Tibial nerve (tissue), 4 donors: ENCODE results near the gene PLOD3. TPM values are rescaled to one million over a fixed set of nuclear protein-coding genes. Genes with fewer than 3 reads are reported as not detected.

Experiments
- DNase-seq, 2 donors: peaks; one replicate each; pipeline ENCODE4 v3.0.0-alpha.2; 2019; ENCODE audit warnings: low spot score in 2 of 2
- H3K27ac ChIP-seq, 4 donors: fragments of 200-600 bp; sonication (generic) in 3 of 4; one replicate each; pipeline ENCODE4 v1.5.1; 2017 to 2019; ENCODE audit warnings: mild to moderate bottlenecking in 1 of 4
- H3K27me3 ChIP-seq, 2 donors: fragments of 200-600 bp; sonication (generic) in 1 of 2; one replicate each; pipeline versions ENCODE4 v1.5.1 to v1.6.0; 2017 to 2019
- H3K36me3 ChIP-seq, 3 donors: fragments of 200-600 bp; sonication (generic); one replicate each; pipeline ENCODE4 v1.5.1; 2018 to 2019
- H3K4me1 ChIP-seq, 4 donors: fragments of 200-600 bp; sonication (generic) in 3 of 4; one replicate each; pipeline ENCODE4 v1.5.1; 2017 to 2019
- H3K4me3 ChIP-seq, 4 donors: fragments of 200-600 bp; sonication (generic) in 3 of 4; one replicate each; pipeline ENCODE4 v1.5.1; 2017 to 2019; ENCODE audit warnings: mild to moderate bottlenecking in 1 of 4, moderate library complexity in 1 of 4
- H3K9me3 ChIP-seq, 4 donors: fragments of 200-600 bp; sonication (generic) in 3 of 4; one replicate each; pipeline ENCODE4 v1.5.1; 2017 to 2019
- EP300 ChIP-seq, 2 donors: sonication (generic); formaldehyde crosslinking; IDR thresholded peaks; one replicate each; pipeline ENCODE4 v1.6.1; 2017; ENCODE audit warnings: antibody characterized with exemption in 2 of 2, mild to moderate bottlenecking in 1 of 2
- POLR2A ChIP-seq, 2 donors: fragments of 450-650 bp; IDR thresholded peaks; one replicate each; pipeline ENCODE4 v1.6.1; 2017; ENCODE audit warnings: antibody characterized with exemption in 2 of 2, mild to moderate bottlenecking in 2 of 2, moderate library complexity in 2 of 2
- WGBS, 2 donors: methylation state at CpG; one replicate each; pipeline ENCODE4 v1.1.5; 2018; 5-methylcytosine and 5-hydroxymethylcytosine counted together
- total RNA-seq, 4 donors: library from RNA; depleted of rRNA; stranded (reverse); fragments of >200 nt; gene quantifications; one replicate each; pipeline ENCODE4 v1.1.0, GENCODE V29; 2016
- TF ChIP-seq, protein P1 (sequence below), 5 experiments: fragments of 200-600 bp in 3 of 5; fragments of 450-650 bp in 2 of 5; sonication (generic) in 3 of 5; IDR thresholded peaks; one replicate each; pipeline ENCODE4 v1.5.1; 2016 to 2019; ENCODE audit warnings: antibody characterized with exemption in 5 of 5, mild to moderate bottlenecking in 3 of 5, moderate library complexity in 2 of 5

Gene PLOD3
- total RNA-seq, 4 donors from 2014 or later: 42.8 to 82.2 (median 57.8) TPM

DNA sequence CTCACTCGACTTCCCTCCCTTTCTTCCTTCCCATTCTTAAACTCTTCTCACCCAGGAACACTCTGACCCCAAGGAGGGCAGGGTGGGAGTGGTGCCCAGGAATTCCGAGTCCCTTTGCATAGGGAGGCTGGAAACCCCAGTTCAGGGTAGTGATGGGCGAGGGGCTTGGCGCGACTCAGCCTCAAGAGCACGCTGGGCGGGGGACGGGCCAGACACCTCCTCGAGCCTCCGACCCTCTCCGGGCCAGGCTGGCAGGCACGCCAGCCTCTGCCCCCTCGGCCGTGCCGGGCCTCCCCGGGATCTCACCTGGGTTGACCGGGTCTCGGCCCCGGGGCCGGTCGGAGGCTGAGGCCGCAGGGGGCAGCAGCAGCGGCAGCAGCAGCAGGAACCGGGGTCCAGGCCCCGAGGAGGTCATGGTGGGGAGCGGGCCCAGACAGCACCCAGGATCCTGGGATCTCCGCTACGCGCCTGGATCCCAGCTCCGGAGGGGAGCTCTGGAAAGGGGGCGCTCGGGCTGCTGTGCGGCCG lies 457 bp downstream of the PLOD3 start:
- Histone ChIP-seq H3K27ac (peak overlapping the region; percentile 86 to 95 (median 90)), H3K36me3 (peaks cover 0 to 51% (median 5%) of the 10 kb centered on the region in 3 donors), H3K9me3 (no peaks in the 10 kb centered on the region), H3K27me3 (no peaks in the 10 kb centered on the region), H3K4me1 (peaks cover 0 to 56% (median 27%) of the 10 kb centered on the region in 4 donors), H3K4me3 (peak overlapping the region; percentile 73 to 94 (median 78))
- TF ChIP-seq POLR2A (IDR thresholded peaks at IDR 0.05) (no peak), EP300 (IDR thresholded peaks at IDR 0.05) (no peak)
- TF ChIP-seq, protein P1, sequence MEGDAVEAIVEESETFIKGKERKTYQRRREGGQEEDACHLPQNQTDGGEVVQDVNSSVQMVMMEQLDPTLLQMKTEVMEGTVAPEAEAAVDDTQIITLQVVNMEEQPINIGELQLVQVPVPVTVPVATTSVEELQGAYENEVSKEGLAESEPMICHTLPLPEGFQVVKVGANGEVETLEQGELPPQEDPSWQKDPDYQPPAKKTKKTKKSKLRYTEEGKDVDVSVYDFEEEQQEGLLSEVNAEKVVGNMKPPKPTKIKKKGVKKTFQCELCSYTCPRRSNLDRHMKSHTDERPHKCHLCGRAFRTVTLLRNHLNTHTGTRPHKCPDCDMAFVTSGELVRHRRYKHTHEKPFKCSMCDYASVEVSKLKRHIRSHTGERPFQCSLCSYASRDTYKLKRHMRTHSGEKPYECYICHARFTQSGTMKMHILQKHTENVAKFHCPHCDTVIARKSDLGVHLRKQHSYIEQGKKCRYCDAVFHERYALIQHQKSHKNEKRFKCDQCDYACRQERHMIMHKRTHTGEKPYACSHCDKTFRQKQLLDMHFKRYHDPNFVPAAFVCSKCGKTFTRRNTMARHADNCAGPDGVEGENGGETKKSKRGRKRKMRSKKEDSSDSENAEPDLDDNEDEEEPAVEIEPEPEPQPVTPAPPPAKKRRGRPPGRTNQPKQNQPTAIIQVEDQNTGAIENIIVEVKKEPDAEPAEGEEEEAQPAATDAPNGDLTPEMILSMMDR (IDR thresholded peaks at IDR 0.05): no peak
- no peak for DNase-seq
- 0 to 2% methylated on average over 5 to 14 of the region's 34 CpGs for WGBS, 2 donors

DNA sequence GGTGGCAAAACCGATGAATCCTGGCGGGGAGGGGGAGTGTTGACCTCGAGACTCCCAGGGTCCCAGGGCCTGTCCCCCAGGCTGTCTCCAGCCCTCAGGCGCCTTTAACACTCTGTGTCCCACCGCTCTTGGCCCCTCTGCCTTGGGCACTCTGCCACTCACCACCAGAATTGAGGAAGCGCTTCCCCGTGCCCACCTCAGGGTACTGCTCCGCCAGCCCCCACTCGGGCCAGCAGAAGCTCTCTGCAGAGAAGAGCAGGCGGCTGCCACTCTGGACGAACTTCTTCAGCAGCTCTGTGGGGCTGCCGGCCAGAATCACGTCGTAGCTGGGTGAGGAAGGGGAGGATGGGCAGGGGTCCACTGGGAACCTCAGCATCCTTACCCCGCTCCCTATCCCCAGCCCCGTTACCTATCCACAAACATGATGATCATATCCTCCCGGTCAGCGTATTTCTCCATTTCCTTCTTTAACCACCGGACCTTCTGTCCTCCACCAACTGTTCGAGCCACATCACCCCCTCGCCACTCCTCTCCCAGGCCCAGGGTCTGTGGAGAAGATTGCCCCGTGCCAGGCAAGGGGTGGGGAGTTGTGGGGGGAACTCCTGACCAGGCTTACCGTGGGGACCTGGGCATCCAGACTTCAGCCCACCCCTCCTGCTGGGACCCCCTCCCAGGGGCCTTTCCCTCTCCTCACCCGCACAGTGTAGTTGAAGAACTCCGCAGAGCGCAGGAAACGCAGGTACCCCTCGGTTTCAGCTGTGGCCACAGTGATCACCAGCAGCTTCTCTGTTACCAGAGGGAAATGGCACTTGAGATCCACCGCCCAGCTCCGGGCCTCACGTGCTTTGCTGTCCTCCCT lies 1.2 kb downstream of the PLOD3 start:
- peak overlapping the region; percentile 86 to 95 (median 90) for H3K27ac ChIP-seq
- H3K9me3 ChIP-seq: no peaks in the 10 kb centered on the region
- WGBS, 2 donors: 54% methylated on average over 30 to 31 of the region's 31 CpGs
- H3K36me3 ChIP-seq: peaks cover 2 to 51% (median 12%) of the 10 kb centered on the region in 3 donors
- DNase-seq: peak in 1 of 2 donors; percentile 17
- TF ChIP-seq, protein P1 (IDR thresholded peaks at IDR 0.05): no peak
- TF ChIP-seq POLR2A (IDR thresholded peaks at IDR 0.05) (no peak), EP300 (IDR thresholded peaks at IDR 0.05) (no peak)
- peak overlapping the region; percentile 73 to 94 (median 78) for H3K4me3 ChIP-seq
- H3K27me3 ChIP-seq: no peaks in the 10 kb centered on the region
- H3K4me1 ChIP-seq: peaks cover 0 to 49% (median 27%) of the 10 kb centered on the region in 4 donors

DNA sequence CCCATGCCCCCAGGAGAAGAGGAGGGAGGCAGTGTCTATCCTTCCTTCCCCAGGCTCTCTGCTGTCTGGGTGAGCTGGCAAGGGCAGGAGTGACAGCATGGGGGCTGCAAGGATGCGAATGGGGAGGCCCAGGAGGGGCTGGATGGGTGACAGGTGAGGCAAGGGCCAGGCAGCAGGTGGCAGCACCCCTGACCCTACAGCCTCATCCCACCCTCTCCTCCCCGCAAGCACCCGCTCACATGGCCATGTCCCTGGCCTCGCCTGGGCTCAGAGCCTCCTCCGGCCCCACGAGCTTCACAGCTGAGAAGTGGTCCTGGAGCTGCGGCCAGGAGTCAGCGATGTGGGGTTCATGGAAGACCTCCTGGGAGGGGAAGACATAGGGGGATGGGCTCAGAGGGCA lies 5.4 kb downstream of the PLOD3 start:
- peaks cover 0 to 21% (median 11%) of the 10 kb centered on the region in 4 donors for H3K4me1 ChIP-seq
- no peak overlapping the region for H3K27ac ChIP-seq
- 87 to 88% methylated on average over 8 of the region's 8 CpGs for WGBS, 2 donors
- H3K4me3 ChIP-seq: no peak overlapping the region
- peaks cover 3 to 91% (median 25%) of the 10 kb centered on the region in 3 donors for H3K36me3 ChIP-seq
- H3K9me3 ChIP-seq: no peaks in the 10 kb centered on the region
- H3K27me3 ChIP-seq: no peaks in the 10 kb centered on the region
- TF ChIP-seq EP300 (IDR thresholded peaks at IDR 0.05): no peak
- TF ChIP-seq, protein P1 (IDR thresholded peaks at IDR 0.05): no peak
- no peak for TF ChIP-seq POLR2A (IDR thresholded peaks at IDR 0.05)
- no peak for DNase-seq

DNA sequence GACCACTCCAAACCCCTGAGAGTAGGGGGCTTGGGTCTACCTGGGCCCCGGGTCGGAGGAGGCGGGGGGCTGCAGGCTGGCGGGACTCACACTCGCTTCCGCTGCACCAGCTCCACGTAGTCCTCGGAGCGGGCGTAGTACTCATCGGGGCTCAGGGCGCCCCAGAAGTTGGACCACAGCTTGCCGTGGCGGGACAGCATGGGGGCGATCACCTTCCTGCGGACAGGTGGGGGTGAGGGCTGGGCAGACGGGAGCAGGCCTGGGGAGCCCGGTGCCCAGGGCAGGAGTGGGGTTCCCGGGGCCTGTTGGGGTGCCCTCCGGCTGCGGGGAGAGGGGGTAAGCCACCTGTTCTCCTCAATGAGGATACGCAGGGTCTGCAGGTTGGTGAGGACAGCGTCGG lies 5.9 kb downstream of the PLOD3 start:
- DNase-seq: no peak
- Histone ChIP-seq H3K9me3 (no peaks in the 10 kb centered on the region), H3K36me3 (peaks cover 3 to 96% (median 25%) of the 10 kb centered on the region in 3 donors), H3K4me1 (peaks cover 0 to 19% (median 10%) of the 10 kb centered on the region in 4 donors), H3K4me3 (no peak overlapping the region), H3K27ac (no peak overlapping the region), H3K27me3 (no peaks in the 10 kb centered on the region)
- 93 to 95% methylated on average over 14 to 24 of the region's 24 CpGs for WGBS, 2 donors
- TF ChIP-seq, protein P1 (IDR thresholded peaks at IDR 0.05): no peak
- TF ChIP-seq EP300 (IDR thresholded peaks at IDR 0.05) (no peak), POLR2A (IDR thresholded peaks at IDR 0.05) (no peak)

DNA sequence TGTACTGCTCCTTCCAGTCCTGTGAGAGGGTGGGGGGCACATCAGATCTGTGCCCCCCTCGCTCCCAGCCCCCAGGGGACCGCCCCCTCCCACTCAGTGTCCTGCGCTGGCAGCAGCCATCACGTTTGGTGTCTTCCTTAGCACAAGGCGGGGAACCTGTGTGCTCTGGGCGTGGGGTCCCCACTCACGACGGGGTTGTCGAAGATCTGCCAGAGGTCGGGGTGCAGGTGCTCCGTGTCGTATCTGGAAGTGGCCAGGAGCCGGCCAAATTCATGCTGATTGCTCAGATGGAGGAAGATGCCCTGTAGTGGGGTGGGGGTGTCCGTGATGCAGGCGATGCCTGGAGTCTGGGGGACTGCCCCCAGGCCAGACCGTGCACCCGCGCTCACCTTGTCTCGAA lies 7.2 kb downstream of the PLOD3 start:
- DNase-seq: no peak
- peaks cover 0 to 6% (median 0%) of the 10 kb centered on the region in 4 donors for H3K4me1 ChIP-seq
- H3K36me3 ChIP-seq: peaks cover 3 to 96% (median 25%) of the 10 kb centered on the region in 3 donors
- no peaks in the 10 kb centered on the region for H3K27me3 ChIP-seq
- H3K9me3 ChIP-seq: no peaks in the 10 kb centered on the region
- H3K27ac ChIP-seq: no peak overlapping the region
- H3K4me3 ChIP-seq: no peak overlapping the region
- TF ChIP-seq, protein P1 (IDR thresholded peaks at IDR 0.05): no peak
- TF ChIP-seq POLR2A (IDR thresholded peaks at IDR 0.05) (no peak), EP300 (IDR thresholded peaks at IDR 0.05) (no peak)
- 88% methylated on average over 13 to 19 of the region's 19 CpGs for WGBS, 2 donors
